HG03460 (cell line): ENCODE data around the gene DENND1A.

Experiments used
- ATAC-seq: cut with Tn5 transposase; IDR thresholded peaks from one replicate; pipeline ENCODE4 v1.9.1; 2021; ENCODE audit not compliant: unreplicated experiment

The DENND1A gene

GRCh38 chr9:123350590-123351310 lies 579.2 kb downstream of the DENND1A start:
- no peak for ATAC-seq

GRCh38 chr9:123349691-123350480 lies 580.0 kb downstream of the DENND1A start:
- no peak for ATAC-seq

GRCh38 chr9:123349033-123349432 lies 580.9 kb downstream of the DENND1A start:
- no peak for ATAC-seq

DNA sequence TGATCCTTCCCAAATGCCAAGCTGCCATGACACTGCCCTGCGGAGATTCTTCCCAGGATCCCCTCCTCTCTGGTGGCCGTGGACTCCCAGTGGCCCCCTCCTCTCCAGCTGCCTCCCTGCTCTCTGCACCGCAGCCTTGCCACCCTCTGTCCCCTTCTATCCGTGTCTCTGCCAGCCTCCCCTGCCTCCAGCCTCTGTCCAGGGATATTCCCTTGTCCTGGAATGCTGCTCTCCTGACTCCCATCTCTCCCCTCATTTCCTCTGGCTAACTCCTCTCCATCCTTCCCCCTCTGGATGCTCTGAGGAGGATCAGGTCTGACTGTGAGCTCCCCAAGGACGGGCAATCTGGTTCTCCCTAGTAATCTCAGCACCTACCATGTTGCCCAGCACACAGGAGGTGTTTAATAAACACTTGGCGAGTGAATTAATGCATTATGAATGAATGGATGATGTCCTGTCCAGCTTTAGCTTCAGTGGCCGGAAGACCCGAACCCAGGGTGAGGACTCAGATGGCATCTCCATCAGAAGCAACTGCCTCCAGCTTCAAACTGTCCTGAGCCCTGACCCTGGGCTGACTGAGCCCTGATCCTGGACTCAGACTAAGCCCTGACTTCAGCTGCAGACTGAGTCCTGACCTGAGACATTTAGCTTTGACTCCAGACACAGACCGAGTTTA lies 581.5 kb downstream of the DENND1A start:
- no peak for ATAC-seq

DNA sequence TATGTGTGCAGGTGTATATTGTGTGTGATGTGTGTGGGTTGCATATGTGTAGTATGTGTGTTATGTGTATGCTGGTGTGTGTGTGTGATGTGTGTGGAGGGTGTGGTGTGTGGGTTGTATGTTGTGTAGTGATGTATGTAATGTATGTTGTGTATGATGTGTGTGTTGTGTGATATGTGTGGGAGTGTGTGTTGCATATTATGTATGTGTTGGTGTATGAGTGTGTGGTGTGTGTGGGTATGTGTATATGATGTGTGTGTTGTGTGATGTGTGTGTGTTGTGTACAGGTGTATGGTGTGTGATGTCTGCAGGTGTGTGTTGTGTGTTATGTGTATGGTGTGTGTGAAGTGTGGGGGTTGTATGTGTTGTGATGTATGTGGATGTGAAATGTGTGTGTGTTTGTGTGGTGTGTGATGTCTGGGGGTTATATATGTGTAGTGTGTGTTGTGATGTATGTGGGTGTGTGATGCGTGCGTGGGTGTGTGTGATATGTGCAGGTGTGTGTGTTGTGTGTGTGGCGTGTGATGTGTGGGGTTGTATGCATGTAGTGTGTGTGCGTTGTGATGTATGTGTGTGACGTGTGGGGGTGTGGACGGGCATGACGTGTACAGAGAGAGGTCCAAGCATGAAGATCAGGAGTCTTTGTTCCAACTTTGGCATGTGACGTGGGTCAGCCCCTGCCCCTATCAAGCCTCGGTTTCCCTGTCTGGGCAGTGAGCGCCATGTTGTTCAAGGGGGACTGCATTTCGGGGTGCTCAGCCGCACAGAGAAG lies 582.5 kb downstream of the DENND1A start:
- no peak for ATAC-seq

- ATAC-seq, result no peak
Measured at GRCh38 chr9:123346826-123347225, 583.1 kb downstream of the DENND1A start.

GRCh38 chr9:123346026-123346425 lies 583.9 kb downstream of the DENND1A start:
- no peak for ATAC-seq

DNA sequence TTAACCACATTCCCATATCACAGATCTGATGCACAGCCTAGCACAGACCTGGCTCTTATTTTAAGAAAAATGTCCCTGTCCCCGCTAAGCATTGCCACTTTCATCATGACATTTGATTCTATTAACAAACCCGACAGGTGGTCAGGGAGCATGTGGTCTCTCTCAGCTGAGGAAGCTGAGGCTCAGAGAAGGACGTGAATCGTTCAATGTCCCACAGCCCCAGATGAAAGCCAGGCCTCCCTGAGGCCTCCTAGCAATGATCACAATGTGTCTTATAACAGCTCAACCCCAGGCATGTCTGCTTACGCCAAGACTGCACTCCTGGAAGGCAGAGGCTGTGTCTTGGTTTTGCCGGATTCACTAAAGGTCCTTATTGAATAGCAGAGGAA lies 584.4 kb downstream of the DENND1A start:
- ATAC-seq, result no peak

- ATAC-seq, result no peak
Measured at GRCh38 chr9:123344192-123344949, 585.6 kb downstream of the DENND1A start.

DNA sequence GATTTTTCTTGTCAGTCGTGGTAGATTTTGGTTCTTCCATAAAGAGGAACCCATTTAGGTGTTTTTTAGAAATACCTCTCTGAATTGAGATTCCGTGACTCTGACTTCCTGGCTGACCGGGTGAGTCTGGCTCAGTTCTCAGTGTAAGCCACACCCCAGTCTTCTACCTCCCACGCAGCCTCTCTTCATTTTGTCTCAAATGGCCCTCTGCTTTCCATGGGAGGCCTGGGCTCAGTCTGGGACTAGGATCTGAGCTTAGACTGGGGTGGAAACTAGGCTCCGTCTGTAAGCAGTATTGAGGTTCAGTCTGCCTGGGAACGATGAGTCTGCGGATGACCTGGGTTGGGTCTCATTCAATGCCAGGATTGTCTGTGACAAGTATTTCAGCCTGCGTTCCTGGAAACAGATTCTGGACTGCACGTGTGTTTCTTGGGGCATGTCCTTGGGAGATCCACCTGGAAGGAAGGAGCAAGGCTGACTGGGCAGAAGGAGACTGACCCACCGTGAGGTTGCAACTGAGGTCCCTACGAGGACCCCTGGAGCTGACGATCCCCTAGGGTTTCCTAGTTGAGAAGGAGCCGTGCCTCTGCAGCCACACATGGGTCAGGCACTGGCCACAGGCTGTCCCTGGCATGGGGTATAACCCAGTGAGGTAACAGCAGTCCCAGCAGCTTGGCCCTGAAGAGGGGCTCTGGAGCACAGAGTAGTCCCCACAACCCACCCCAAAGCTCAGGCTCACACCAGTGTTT lies 586.3 kb downstream of the DENND1A start:
- ATAC-seq, result peak; percentile 25

DNA sequence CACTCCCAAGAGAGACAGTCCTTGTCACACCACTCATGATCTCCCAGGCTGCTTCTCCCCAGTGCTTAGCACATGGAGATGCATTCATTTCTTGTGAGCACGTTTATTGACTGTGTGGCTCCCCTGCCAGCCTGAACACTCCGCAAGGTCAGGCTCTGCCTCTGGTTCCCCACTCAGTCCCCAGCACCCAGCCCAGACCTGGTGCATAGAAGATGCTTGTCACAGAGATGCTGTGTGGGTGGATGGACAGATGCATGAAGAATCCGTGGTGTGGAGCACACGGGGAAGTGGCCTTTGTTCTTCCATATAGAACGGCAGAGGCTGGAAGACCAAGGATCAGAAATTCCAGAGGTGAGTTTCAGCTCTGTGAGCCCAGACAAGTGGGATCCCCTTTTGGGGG lies 587.7 kb downstream of the DENND1A start:
- no peak for ATAC-seq

- ATAC-seq, result no peak
Measured at GRCh38 chr9:123341816-123342215, 588.1 kb downstream of the DENND1A start.

DNA sequence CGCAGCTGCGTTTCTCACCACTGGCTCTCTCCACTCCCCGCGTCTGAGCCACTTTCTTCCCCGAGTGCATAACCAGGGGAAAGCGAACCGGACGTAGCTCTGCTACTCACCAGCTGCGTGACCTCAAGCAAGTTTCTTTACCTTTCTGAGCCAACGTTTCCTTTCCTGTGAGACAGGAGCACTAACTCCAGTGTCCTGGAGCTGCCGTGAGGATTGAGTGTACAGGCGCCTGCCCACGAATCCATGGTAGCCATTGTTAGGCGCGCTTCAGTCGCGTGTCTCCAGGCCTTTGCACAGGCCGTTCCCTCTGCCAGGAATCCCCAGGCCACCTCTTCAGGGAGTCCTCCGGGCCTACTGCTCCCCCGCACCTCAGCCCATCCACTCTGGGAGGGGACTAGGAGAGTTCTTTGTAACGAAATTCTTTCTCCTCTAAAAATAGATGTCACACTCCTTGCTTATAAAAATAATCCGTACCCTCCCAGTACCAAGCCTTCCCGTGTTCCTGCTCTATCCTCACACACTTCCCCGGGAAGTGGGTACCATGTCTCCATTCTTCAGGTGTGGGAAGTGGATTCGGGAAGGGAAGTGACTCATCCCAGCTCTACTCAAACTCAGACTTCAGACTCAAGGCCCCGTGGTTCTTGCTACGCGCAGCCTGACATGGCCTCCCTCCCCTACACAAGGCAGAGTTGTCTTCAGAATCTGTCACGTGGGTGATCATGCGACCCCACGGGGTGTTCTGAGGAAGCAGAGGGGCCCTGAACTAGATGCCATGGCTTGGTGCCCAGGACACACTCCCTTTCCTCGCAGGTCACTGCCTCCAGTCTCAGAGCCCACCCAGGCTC lies 590.0 kb downstream of the DENND1A start:
- ATAC-seq, result peak; percentile 39

DNA sequence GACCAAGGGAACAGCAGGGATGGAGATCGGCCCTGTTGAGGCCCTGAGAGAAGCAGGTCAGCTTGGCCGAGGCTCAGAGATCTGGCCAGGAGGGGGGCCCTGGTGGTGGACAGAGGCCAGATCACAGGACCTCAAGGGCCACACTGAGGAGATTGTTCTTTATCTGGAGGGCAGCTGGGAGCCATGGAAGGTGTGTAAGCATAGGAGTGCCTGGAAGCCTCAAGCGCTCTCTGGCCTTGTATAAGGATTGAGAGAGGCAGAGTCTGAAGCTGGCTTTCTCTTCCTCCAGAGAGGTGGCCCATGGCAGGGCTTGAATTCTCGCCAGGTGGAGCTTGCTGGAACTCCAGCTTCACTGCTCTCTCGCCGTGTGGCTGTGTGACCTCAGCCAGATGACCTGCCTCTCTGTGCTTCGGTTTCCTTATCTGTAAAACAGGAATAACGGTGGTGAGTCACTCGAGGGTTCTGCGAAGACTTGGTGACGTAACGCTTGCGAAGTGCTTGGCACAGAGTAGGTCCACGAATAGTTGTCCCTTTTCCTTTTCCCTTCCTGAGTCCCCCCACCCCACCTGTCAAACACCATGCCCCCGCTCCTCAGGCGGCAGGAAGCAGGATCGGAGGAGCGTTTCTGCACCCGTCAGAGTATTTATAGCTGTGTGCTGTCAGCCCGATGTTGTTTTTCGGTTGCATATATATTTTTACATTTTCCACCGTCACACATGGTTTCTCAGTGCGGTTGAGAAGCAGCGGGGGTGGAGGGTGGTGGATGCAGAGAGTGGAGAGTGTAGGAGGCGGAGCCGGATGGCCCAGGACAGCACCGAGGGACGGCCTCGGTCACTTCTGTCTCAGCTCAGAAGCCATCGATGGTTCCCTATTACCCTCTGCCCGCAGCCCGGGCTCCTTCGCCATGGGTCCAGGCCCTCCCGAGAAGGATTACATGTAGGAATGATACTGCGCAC lies 590.9 kb downstream of the DENND1A start:
- peak; percentile 53 for ATAC-seq

GRCh38 chr9:123337971-123338370 lies 592.0 kb downstream of the DENND1A start:
- no peak for ATAC-seq

GRCh38 chr9:123336959-123337358 lies 593.0 kb downstream of the DENND1A start:
- no peak for ATAC-seq

DNA sequence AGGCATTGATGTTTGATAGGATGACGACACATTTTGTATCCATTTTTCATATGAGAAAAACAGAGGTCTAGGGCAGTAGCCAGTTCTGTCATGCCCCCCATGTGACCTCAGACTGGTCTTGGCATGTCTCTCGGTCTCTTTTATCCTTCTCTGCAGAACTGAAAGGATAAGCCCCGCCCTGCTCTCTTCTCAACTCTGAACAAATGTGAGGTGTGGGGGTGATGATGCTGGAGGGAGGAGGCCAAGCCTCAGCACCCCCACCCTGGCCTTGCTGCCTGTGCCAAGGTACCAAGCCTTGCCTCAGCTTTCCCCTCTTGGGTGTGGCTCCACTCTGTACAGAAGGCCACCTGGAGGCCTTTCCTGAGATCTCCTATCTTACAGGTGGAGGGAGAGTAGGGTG lies 593.5 kb downstream of the DENND1A start:
- ATAC-seq, result no peak

- ATAC-seq, result no peak
Measured at GRCh38 chr9:123335986-123336329, 594.0 kb downstream of the DENND1A start.
